Measurements from ENCODE around the gene OR2L13. TPM values are rescaled to one million over a fixed set of nuclear protein-coding genes. Genes with fewer than 3 reads are reported as not detected.
"Not testable (repeated sequence)": the region's sequence is repeated elsewhere in the genome, so short reads cannot be mapped to it uniquely, and the experiment has no call there.

Gene OR2L13
- total RNA-seq, 1 experiment from 2014 or later = not detected

- no peak overlapping the region for H3K27ac ChIP-seq (ENCODE audit: low read depth, low read length)
- no peaks in the 10 kb centered on the region for H3K9me2 ChIP-seq (ENCODE audit: insufficient read depth)
- no peak overlapping the region for H2AFZ ChIP-seq (ENCODE audit: low read depth, low read length, poor library complexity, severe bottlenecking)
- DNase-seq (ENCODE audit: low read depth, low spot score) (no peak), ATAC-seq (no peak)
- intact Hi-C loops (cut with micrococcal nuclease) = no loop called here
- ChIA-PET RAD21 (ENCODE audit: low non-redundant PET in 1 of 2, low total read pairs in 2 of 2, uncharacterized antibody in 2 of 2, unreplicated experiment in 2 of 2) (no interaction called here), CTCF (no interaction called here), POLR2A (no interaction called here)
- no peak overlapping the region for H3K9ac ChIP-seq (ENCODE audit: low read length)
- TF ChIP-seq ZFX (IDR thresholded peaks at IDR 0.05) (no peak), EZH2phosphoT487 (IDR thresholded peaks at IDR 0.05; ENCODE audit: borderline replicate concordance) (no peak), TCF7L2 (IDR thresholded peaks at IDR 0.05; ENCODE audit: borderline replicate concordance, extremely low read depth, insufficient read depth, insufficient read length) (no peak), SP1 (IDR thresholded peaks at IDR 0.05; ENCODE audit: low read depth) (no peak), ELF1 (IDR thresholded peaks at IDR 0.05; ENCODE audit: borderline replicate concordance, low read depth) (no peak), ZNF274 (IDR thresholded peaks at IDR 0.05; ENCODE audit: low read depth, low read length) (no peak), EZH2 (IDR thresholded peaks at IDR 0.05) (no peak), ZBTB33 (IDR thresholded peaks at IDR 0.05; ENCODE audit: extremely low read depth, insufficient replicate concordance, low read length) (no peak), JUND (IDR thresholded peaks at IDR 0.05) (no peak), CEBPB (IDR thresholded peaks at IDR 0.05; ENCODE audit: low read depth) (no peak), CTCF (IDR thresholded peaks at IDR 0.05 in 2 of 3, conservative IDR thresholded peaks at IDR 0.05 in 1 of 3; ENCODE audit: borderline replicate concordance in 1 of 3, insufficient read depth in 1 of 3, low read depth in 2 of 3, low read length in 2 of 3) (no peak), EGR1 (IDR thresholded peaks at IDR 0.05; ENCODE audit: low read depth) (no peak)
- no peaks in the 10 kb centered on the region for H3K27me3 ChIP-seq (ENCODE audit: insufficient read depth, low read length)
- BruUV-seq (replicated peaks) = no TSS peak
- H3K4me1 ChIP-seq (ENCODE audit: control insufficient read depth in 1 of 2, insufficient read depth in 2 of 2, low read length in 2 of 2) = no peaks in the 10 kb centered on the region
- H3K4me3 ChIP-seq (replicated peaks in 1 of 2; ENCODE audit: low read depth in 1 of 2, low read length in 2 of 2) = no peak overlapping the region
- no peak overlapping the region for H3K4me2 ChIP-seq (ENCODE audit: low read length)
- no peaks in the 10 kb centered on the region for H3K79me2 ChIP-seq (ENCODE audit: insufficient read depth, low read length)
- H4K20me1 ChIP-seq (ENCODE audit: insufficient read depth) = no peaks in the 10 kb centered on the region
- peaks cover 5 to 7% of the 10 kb centered on the region in 2 experiments; a peak in 3 of 4 replicates for H3K9me3 ChIP-seq (ENCODE audit: control insufficient read depth in 1 of 2, insufficient read depth in 1 of 2, low read depth in 1 of 2, low read length in 2 of 2)
- no peaks in the 10 kb centered on the region for H3K36me3 ChIP-seq (ENCODE audit: control insufficient read depth in 1 of 2, insufficient read depth in 2 of 2, low read length in 2 of 2)
Measured at GRCh38 chr1:248065604-248066003, 29.4 kb upstream of the OR2L13 start.

- H2AFZ ChIP-seq (ENCODE audit: low read depth, low read length, poor library complexity, severe bottlenecking); H4K20me1 ChIP-seq (ENCODE audit: insufficient read depth); H3K9ac ChIP-seq (ENCODE audit: low read length); POLR2A ChIA-PET; H3K27ac ChIP-seq (ENCODE audit: low read depth, low read length); H3K79me2 ChIP-seq (ENCODE audit: insufficient read depth, low read length); RAD21 ChIA-PET (ENCODE audit: low non-redundant PET in 1 of 2, low total read pairs in 2 of 2, uncharacterized antibody in 2 of 2, unreplicated experiment in 2 of 2); H3K4me1 ChIP-seq (ENCODE audit: control insufficient read depth in 1 of 2, insufficient read depth in 2 of 2, low read length in 2 of 2); ATAC-seq; BruUV-seq (replicated peaks); CTCF ChIA-PET; H3K4me2 ChIP-seq (ENCODE audit: low read length); H3K9me3 ChIP-seq (ENCODE audit: control insufficient read depth in 1 of 2, insufficient read depth in 1 of 2, low read depth in 1 of 2, low read length in 2 of 2); H3K27me3 ChIP-seq (ENCODE audit: insufficient read depth, low read length); DNase-seq (ENCODE audit: low read depth, low spot score); intact Hi-C loops (cut with micrococcal nuclease); H3K4me3 ChIP-seq (replicated peaks in 1 of 2; ENCODE audit: low read depth in 1 of 2, low read length in 2 of 2); H3K36me3 ChIP-seq (ENCODE audit: control insufficient read depth in 1 of 2, insufficient read depth in 2 of 2, low read length in 2 of 2); H3K9me2 ChIP-seq (ENCODE audit: insufficient read depth): not testable (repeated sequence)
Measured at GRCh38 chr1:248083864-248084263, 11.1 kb upstream of the OR2L13 start.
